ENCODE measurements around the gene VIP.

DNA sequence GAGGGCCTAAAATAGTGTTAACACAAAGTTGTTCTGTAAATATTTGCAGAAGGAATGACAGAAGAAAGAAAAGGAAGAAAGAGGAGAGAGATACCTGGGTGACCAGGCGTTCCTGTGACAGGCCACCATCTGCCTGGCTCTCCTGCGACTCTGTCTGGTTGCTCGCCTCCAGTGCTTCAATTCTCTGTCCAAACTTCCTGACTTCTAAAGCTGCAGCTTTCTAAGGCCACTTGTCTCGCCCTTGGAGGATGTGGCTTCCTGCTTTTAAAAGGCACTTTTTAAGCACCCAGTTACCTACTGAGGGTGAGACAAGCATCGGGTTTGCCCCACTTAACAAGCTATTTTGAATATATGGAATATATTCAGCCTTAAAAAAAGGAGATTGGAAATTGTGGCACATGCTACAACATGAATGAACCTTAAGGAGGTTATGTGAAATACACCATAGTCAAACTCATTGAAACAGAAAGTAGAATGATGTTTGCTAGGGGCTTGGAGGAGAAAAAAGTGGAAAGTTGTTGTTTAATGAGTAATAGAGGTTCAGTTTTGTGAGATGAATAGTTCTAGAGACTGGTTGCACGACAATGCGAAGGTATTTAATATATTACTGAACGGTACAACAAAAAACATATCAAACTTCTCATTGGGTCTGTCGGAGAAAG, 32.8 kb downstream of the VIP start:
- TF ChIP-seq CTCF (IDR thresholded peaks at IDR 0.05) (no peak), POLR2A (IDR thresholded peaks at IDR 0.05) (no peak)
